GM23338 (cell line): ENCODE measurements around the gene NMRK2. TPM values are rescaled to one million over a fixed set of nuclear protein-coding genes. Genes with fewer than 3 reads are reported as not detected.

Source experiments
- ATAC-seq: fragments of 200-7000 bp; cut with Tn5 transposase; 3 replicates; pipeline ENCODE4 v1.9.1; 2020
- DNase-seq: peaks from one replicate; pipeline ENCODE4 v3.0.0-alpha.2; 2015; ENCODE audit warnings: low spot score
- H2AFZ ChIP-seq: fragments of 200-600 bp; sonication (generic); 2 replicates; pipeline ENCODE4 v1.8.0; 2016; ENCODE audit warnings: antibody characterized with exemption, mild to moderate bottlenecking, moderate library complexity
- H3F3A ChIP-seq: fragments of 200-600 bp; sonication (generic); replicated peaks from 2 replicates; pipeline ENCODE4 v1.8.0; 2017; ENCODE audit warnings: antibody characterized with exemption, mixed run types, low read depth
- H3K27ac ChIP-seq: fragments of 200-600 bp; sonication (generic); 2 replicates; pipeline ENCODE4 v1.6.1; 2016; ENCODE audit warnings: low read depth
- H3K27me3 ChIP-seq: fragments of 200-600 bp; sonication (generic); 2 replicates; pipeline ENCODE4 v1.8.0; 2016; ENCODE audit warnings: mild to moderate bottlenecking, mixed run types, moderate library complexity; ENCODE audit not compliant: insufficient read depth
- H3K36me3 ChIP-seq: fragments of 200-600 bp; sonication (generic); 2 replicates; pipeline ENCODE4 v1.8.0; 2016; ENCODE audit warnings: mild to moderate bottlenecking; ENCODE audit not compliant: insufficient read depth
- H3K4me1 ChIP-seq: fragments of 200-600 bp; sonication (generic); 2 replicates; pipeline ENCODE4 v1.8.0; 2016; ENCODE audit warnings: mild to moderate bottlenecking, moderate library complexity; ENCODE audit not compliant: insufficient read depth
- H3K4me2 ChIP-seq: fragments of 200-600 bp; sonication (generic); 2 replicates; pipeline ENCODE4 v1.7.1; 2017; ENCODE audit warnings: mixed run types
- H3K4me3 ChIP-seq: fragments of 200-600 bp; sonication (generic); 2 replicates; pipeline ENCODE4 v1.6.1; 2016; ENCODE audit warnings: mixed run types
- H3K79me2 ChIP-seq: fragments of 200-600 bp; sonication (generic); replicated peaks from 2 replicates; pipeline ENCODE4 v1.8.0; 2017; ENCODE audit warnings: mild to moderate bottlenecking; ENCODE audit not compliant: insufficient read depth
- H3K9me2 ChIP-seq: fragments of 200-600 bp; sonication (generic); 2 replicates; pipeline ENCODE4 v1.8.0; 2017; ENCODE audit not compliant: insufficient read depth
- H4K20me1 ChIP-seq: fragments of 200-600 bp; sonication (generic); replicated peaks from 2 replicates; pipeline ENCODE4 v1.8.0; 2017; ENCODE audit warnings: mild to moderate bottlenecking; ENCODE audit not compliant: insufficient read depth
- H3K27ac Mint-ChIP-seq: 2 replicates; pipeline ENCODE4 v1.8.0; 2020; ENCODE audit warnings: inconsistent platforms, mild to moderate bottlenecking, moderate library complexity, mixed read lengths
- H3K27me3 Mint-ChIP-seq: 3 replicates; pipeline ENCODE4 v1.8.0; 2022; ENCODE audit warnings: low read depth, mild to moderate bottlenecking, moderate library complexity, mixed read lengths, inconsistent platforms; ENCODE audit not compliant: insufficient read depth, poor library complexity
- H3K36me3 Mint-ChIP-seq: 3 replicates; pipeline ENCODE4 v1.8.0; 2021; ENCODE audit warnings: low read depth, mild to moderate bottlenecking, inconsistent platforms, moderate library complexity, mixed read lengths
- H3K4me1 Mint-ChIP-seq: 3 replicates; pipeline ENCODE4 v1.8.0; 2020; ENCODE audit warnings: mild to moderate bottlenecking, inconsistent platforms, mixed read lengths
- H3K4me3 Mint-ChIP-seq: 3 replicates; pipeline ENCODE4 v1.8.0; 2021; ENCODE audit warnings: moderate library complexity, mild to moderate bottlenecking, inconsistent platforms, mixed read lengths
- H3K9me3 Mint-ChIP-seq: 3 replicates; pipeline ENCODE4 v1.8.0; 2020; ENCODE audit warnings: moderate library complexity, mild to moderate bottlenecking, inconsistent platforms, mixed read lengths
- CREB1 ChIP-seq: fragments of 250-450 bp; sonication (Bioruptor Pico); IDR thresholded peaks from 2 replicates; pipeline ENCODE4 v1.5.0; 2020; ENCODE audit warnings: low read depth, mild to moderate bottlenecking, moderate library complexity
- ZNF114 ChIP-seq: fragments of 250-450 bp; sonication (Bioruptor Pico); IDR thresholded peaks from 2 replicates; pipeline ENCODE4 v1.5.0; 2020; ENCODE audit warnings: mild to moderate bottlenecking, moderate library complexity
- polyA plus RNA-seq: library from polyadenylated mRNA; unstranded; fragments of >200 nt; fragmentation: Nextera tagmentation; extraction: Ambion mirVana; gene quantifications from 2 replicates; pipeline ENCODE4 v1.2.1, GENCODE V29; 2016
- total RNA-seq: library from RNA; depleted of rRNA; stranded (reverse); fragments of >200 nt; shearing (Covaris generic); gene quantifications from 2 replicates; pipeline ENCODE4 v1.2.3, GENCODE V29; 2014
- TF ChIP-seq, protein P1 (sequence below): fragments of 250-450 bp; sonication (Bioruptor Pico); IDR thresholded peaks from 2 replicates; pipeline ENCODE4 v1.5.0; 2020; ENCODE audit warnings: mild to moderate bottlenecking, moderate library complexity
- TF ChIP-seq, protein P2 (sequence below): IDR thresholded peaks from 2 replicates; pipeline ENCODE4 v1.6.1; 2016; ENCODE audit warnings: antibody characterized with exemption

The NMRK2 gene
- total and polyA plus RNA-seq, 2 experiments from 2014 or later: 55.9 to 65.3 TPM

GRCh38 chr19:3963458-3964255, 30.8 kb downstream of the NMRK2 start:
- peaks cover 14% of the 10 kb centered on the region for H3K27me3 Mint-ChIP-seq
- Histone ChIP-seq H3K79me2 (peaks cover 34% of the 10 kb centered on the region), H3K9me2 (no peaks in the 10 kb centered on the region), H4K20me1 (peaks cover 33% of the 10 kb centered on the region), H3F3A (0 out of 2 replicates have a peak, but pooled peaks cover 14% of the 10 kb centered on the region), H3K4me1 (0 out of 2 replicates have a peak, but pooled peaks cover 3% of the 10 kb centered on the region), H3K27me3 (no peaks in the 10 kb centered on the region), H3K4me3 (no peak overlapping the region), H3K4me2 (no peak overlapping the region), H3K36me3 (peaks cover 14% of the 10 kb centered on the region; the same call in 1 of the 2 replicates), H2AFZ (no peak overlapping the region), H3K27ac (no peak overlapping the region)
- DNase-seq (no peak), ATAC-seq (no peak)
- no peaks in the 10 kb centered on the region for H3K9me3 Mint-ChIP-seq
- peaks cover 10% of the 10 kb centered on the region for H3K4me1 Mint-ChIP-seq
- peaks cover 72% of the 10 kb centered on the region for H3K36me3 Mint-ChIP-seq
- TF ChIP-seq ZNF114 (CRISPR knock-in tag): no peak
- TF ChIP-seq, protein P1, sequence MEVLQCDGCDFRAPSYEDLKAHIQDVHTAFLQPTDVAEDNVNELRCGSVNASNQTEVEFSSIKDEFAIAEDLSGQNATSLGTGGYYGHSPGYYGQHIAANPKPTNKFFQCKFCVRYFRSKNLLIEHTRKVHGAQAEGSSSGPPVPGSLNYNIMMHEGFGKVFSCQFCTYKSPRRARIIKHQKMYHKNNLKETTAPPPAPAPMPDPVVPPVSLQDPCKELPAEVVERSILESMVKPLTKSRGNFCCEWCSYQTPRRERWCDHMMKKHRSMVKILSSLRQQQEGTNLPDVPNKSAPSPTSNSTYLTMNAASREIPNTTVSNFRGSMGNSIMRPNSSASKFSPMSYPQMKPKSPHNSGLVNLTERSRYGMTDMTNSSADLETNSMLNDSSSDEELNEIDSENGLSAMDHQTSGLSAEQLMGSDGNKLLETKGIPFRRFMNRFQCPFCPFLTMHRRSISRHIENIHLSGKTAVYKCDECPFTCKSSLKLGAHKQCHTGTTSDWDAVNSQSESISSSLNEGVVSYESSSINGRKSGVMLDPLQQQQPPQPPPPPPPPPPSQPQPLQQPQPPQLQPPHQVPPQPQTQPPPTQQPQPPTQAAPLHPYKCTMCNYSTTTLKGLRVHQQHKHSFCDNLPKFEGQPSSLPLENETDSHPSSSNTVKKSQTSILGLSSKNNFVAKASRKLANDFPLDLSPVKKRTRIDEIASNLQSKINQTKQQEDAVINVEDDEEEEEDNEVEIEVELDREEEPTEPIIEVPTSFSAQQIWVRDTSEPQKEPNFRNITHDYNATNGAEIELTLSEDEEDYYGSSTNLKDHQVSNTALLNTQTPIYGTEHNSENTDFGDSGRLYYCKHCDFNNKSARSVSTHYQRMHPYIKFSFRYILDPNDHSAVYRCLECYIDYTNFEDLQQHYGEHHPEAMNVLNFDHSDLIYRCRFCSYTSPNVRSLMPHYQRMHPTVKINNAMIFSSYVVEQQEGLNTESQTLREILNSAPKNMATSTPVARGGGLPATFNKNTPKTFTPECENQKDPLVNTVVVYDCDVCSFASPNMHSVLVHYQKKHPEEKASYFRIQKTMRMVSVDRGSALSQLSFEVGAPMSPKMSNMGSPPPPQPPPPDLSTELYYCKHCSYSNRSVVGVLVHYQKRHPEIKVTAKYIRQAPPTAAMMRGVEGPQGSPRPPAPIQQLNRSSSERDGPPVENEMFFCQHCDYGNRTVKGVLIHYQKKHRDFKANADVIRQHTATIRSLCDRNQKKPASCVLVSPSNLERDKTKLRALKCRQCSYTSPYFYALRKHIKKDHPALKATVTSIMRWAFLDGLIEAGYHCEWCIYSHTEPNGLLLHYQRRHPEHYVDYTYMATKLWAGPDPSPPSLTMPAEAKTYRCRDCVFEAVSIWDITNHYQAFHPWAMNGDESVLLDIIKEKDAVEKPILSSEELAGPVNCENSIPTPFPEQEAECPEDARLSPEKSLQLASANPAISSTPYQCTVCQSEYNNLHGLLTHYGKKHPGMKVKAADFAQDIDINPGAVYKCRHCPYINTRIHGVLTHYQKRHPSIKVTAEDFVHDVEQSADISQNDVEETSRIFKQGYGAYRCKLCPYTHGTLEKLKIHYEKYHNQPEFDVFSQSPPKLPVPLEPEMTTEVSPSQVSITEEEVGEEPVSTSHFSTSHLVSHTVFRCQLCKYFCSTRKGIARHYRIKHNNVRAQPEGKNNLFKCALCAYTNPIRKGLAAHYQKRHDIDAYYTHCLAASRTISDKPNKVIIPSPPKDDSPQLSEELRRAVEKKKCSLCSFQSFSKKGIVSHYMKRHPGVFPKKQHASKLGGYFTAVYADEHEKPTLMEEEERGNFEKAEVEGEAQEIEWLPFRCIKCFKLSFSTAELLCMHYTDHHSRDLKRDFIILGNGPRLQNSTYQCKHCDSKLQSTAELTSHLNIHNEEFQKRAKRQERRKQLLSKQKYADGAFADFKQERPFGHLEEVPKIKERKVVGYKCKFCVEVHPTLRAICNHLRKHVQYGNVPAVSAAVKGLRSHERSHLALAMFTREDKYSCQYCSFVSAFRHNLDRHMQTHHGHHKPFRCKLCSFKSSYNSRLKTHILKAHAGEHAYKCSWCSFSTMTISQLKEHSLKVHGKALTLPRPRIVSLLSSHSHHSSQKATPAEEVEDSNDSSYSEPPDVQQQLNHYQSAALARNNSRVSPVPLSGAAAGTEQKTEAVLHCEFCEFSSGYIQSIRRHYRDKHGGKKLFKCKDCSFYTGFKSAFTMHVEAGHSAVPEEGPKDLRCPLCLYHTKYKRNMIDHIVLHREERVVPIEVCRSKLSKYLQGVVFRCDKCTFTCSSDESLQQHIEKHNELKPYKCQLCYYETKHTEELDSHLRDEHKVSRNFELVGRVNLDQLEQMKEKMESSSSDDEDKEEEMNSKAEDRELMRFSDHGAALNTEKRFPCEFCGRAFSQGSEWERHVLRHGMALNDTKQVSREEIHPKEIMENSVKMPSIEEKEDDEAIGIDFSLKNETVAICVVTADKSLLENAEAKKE: no peak
- no peak for TF ChIP-seq CREB1 (CRISPR knock-in tag)
- TF ChIP-seq, protein P2, sequence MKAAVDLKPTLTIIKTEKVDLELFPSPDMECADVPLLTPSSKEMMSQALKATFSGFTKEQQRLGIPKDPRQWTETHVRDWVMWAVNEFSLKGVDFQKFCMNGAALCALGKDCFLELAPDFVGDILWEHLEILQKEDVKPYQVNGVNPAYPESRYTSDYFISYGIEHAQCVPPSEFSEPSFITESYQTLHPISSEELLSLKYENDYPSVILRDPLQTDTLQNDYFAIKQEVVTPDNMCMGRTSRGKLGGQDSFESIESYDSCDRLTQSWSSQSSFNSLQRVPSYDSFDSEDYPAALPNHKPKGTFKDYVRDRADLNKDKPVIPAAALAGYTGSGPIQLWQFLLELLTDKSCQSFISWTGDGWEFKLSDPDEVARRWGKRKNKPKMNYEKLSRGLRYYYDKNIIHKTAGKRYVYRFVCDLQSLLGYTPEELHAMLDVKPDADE: no peak
- no peak overlapping the region for H3K4me3 Mint-ChIP-seq
- H3K27ac Mint-ChIP-seq: no peak overlapping the region
